EL (cell line): Measurements from ENCODE around the gene CAMKMT.

Source experiments
- DNase-seq: peaks from one replicate; pipeline ENCODE4 v3.0.0-alpha.2; 2016

CAMKMT gene

GRCh38 chr2:44361330-44362206, at the start of gene CAMKMT, which contains the start of gene PREPL:
Gene CAMKMT, plus strand, starts transcription at chr2:44361947.
Gene PREPL, minus strand, starts transcription at chr2:44361494. Its CDS starts 15,152 bp downstream, at chr2:44346342.
- peak; percentile 97 for DNase-seq

GRCh38 chr2:44314362-44314761, 47.4 kb upstream of the CAMKMT start:
- DNase-seq: no peak

GRCh38 chr2:44315945-44316344, 45.8 kb upstream of the CAMKMT start:
- no peak for DNase-seq

- no peak for DNase-seq
Observed at GRCh38 chr2:44320832-44321231, 40.9 kb upstream of the CAMKMT start.

GRCh38 chr2:44321360-44321759, 40.4 kb upstream of the CAMKMT start:
- DNase-seq: no peak

- peak; percentile 48 for DNase-seq
Observed at GRCh38 chr2:44324971-44325426, 36.7 kb upstream of the CAMKMT start.

- DNase-seq: no peak
Observed at GRCh38 chr2:44325897-44326296, 35.9 kb upstream of the CAMKMT start.

- no peak for DNase-seq
Observed at GRCh38 chr2:44326548-44327264, 35.0 kb upstream of the CAMKMT start.

GRCh38 chr2:44328750-44329149, 33.0 kb upstream of the CAMKMT start:
- no peak for DNase-seq

GRCh38 chr2:44329343-44329742, 32.4 kb upstream of the CAMKMT start:
- DNase-seq: no peak

- peak; percentile 30 for DNase-seq
Observed at GRCh38 chr2:44330801-44331200, 30.9 kb upstream of the CAMKMT start.

GRCh38 chr2:44333994-44334393, 27.8 kb upstream of the CAMKMT start:
- no peak for DNase-seq

- DNase-seq: peak; percentile 59
Observed at GRCh38 chr2:44335806-44336538, 25.8 kb upstream of the CAMKMT start.

GRCh38 chr2:44342854-44343253, 18.9 kb upstream of the CAMKMT start:
- no peak for DNase-seq

- no peak for DNase-seq
Observed at GRCh38 chr2:44347526-44347925, 14.2 kb upstream of the CAMKMT start.

- peak; percentile 71 for DNase-seq
Observed at GRCh38 chr2:44348400-44348799, 13.3 kb upstream of the CAMKMT start.

GRCh38 chr2:44349506-44349905, 12.2 kb upstream of the CAMKMT start:
- DNase-seq: no peak

- peak; percentile 88 for DNase-seq
Observed at GRCh38 chr2:44351088-44351487, 10.7 kb upstream of the CAMKMT start.

GRCh38 chr2:44351676-44352075, 10.1 kb upstream of the CAMKMT start:
- peak; percentile 27 for DNase-seq

GRCh38 chr2:44352510-44352909, 9.2 kb upstream of the CAMKMT start:
- no peak for DNase-seq

- DNase-seq: no peak
Observed at GRCh38 chr2:44354761-44355160, 7.0 kb upstream of the CAMKMT start.

GRCh38 chr2:44358503-44358902, 3.2 kb upstream of the CAMKMT start:
- peak; percentile 67 for DNase-seq

- DNase-seq: peak; percentile 29
Observed at GRCh38 chr2:44360749-44361329, 908 bp upstream of the CAMKMT start.
